ENCODE measurements around the gene SCP2D1. TPM values are rescaled to one million over a fixed set of nuclear protein-coding genes. Genes with fewer than 3 reads are reported as not detected.

The SCP2D1 gene
- polyA plus RNA-seq, 1 of the 3 experiments (the other 2 are of a cell fraction), result not detected

DNA sequence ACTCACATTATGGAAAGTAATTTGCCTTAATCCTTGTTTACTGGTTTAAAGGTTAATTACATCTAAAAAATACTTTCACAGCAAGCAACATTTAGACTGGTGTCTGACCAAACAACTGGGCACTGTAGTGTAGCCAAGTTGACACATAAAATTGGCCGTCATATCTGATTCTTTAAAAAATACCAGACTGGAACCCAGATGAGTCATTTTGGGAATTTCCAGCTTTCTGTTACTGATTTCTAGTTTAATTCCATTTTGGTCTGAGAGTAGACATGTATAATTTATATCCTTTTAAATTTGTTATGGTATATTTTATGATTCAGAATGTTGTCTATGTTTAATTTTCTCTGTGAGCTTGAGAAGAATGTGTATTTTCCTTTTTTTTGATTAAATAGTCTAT lies 44.1 kb downstream of the SCP2D1 start:
- peak overlapping the region in 1 of 2 experiments; percentile 74; a peak in 3 of 4 replicates for H3K27ac ChIP-seq (ENCODE audit: low read depth in 2 of 2, low read length in 1 of 2)
- H3K9me2 ChIP-seq, result no peaks in the 10 kb centered on the region
- no peaks in the 10 kb centered on the region for H3K9me3 ChIP-seq
- peaks cover 12% of the 10 kb centered on the region for H3F3A ChIP-seq (replicated peaks; ENCODE audit: insufficient read depth)
- DNase-seq, result no peak
- H2AFZ ChIP-seq (ENCODE audit: low read depth), result no peak overlapping the region; the same call in 1 of the 2 replicates
- peak overlapping the region; percentile 31; the same call in 1 of the 2 replicates for H3K4me2 ChIP-seq
- H4K20me1 ChIP-seq (ENCODE audit: insufficient read depth), result no peaks in the 10 kb centered on the region
- ChIA-PET CTCF (no interaction called here), POLR2A (no interaction called here)
- 0% methylated on average over 1 of the region's 1 CpG for WGBS (ENCODE audit: low lambda C conversion rate)
- H3K79me2 ChIP-seq (ENCODE audit: insufficient read depth), result no peaks in the 10 kb centered on the region
- no peaks in the 10 kb centered on the region for H3K27me3 ChIP-seq (ENCODE audit: insufficient read depth)
- no peak overlapping the region for H3K4me3 ChIP-seq (ENCODE audit: low read depth in 2 of 2, low read length in 1 of 2)
- H3K36me3 ChIP-seq (replicated peaks in 1 of 2; ENCODE audit: control insufficient read depth in 1 of 2, insufficient read depth in 2 of 2, low read length in 1 of 2), result no peaks in the 10 kb centered on the region
- H3K4me1 ChIP-seq (ENCODE audit: control insufficient read depth in 1 of 2, insufficient read depth in 2 of 2, low read depth in 1 of 2, low read length in 1 of 2), result no peaks in the 10 kb centered on the region; a peak in 1 of 4 replicates
- H3K9ac ChIP-seq, result no peak overlapping the region; the same call in 1 of the 2 replicates
- TF ChIP-seq GABPA (IDR thresholded peaks at IDR 0.05; ENCODE audit: low read depth) (no peak), POLR2AphosphoS5 (IDR thresholded peaks at IDR 0.05; ENCODE audit: low read depth, low read length) (no peak), SIN3A (IDR thresholded peaks at IDR 0.05; ENCODE audit: borderline replicate concordance, low read depth, low read length) (no peak), TAF1 (IDR thresholded peaks at IDR 0.05; ENCODE audit: borderline replicate concordance, low read depth, low read length) (no peak), JUND (IDR thresholded peaks at IDR 0.05) (peak; percentile 70), MAX (IDR thresholded peaks at IDR 0.05; ENCODE audit: low read depth) (no peak), PBX3 (IDR thresholded peaks at IDR 0.05) (peak; percentile 65; the same call in 1 of the 2 replicates), RAD21 (IDR thresholded peaks at IDR 0.05; ENCODE audit: low read length) (no peak), CHD2 (IDR thresholded peaks at IDR 0.05; ENCODE audit: low read length, partially characterized antibody) (no peak), ZBTB33 (IDR thresholded peaks at IDR 0.05; ENCODE audit: borderline replicate concordance, low read depth) (no peak), TEAD4 (IDR thresholded peaks at IDR 0.05; ENCODE audit: borderline replicate concordance, insufficient read depth) (no peak), GATA2 (CRISPR knock-in tag; IDR thresholded peaks at IDR 0.05) (no peak), IRF3 (IDR thresholded peaks at IDR 0.05; ENCODE audit: low read depth, low read length) (no peak), SMC3 (IDR thresholded peaks at IDR 0.05; ENCODE audit: low read depth, low read length) (no peak), YY1 (IDR thresholded peaks at IDR 0.05; ENCODE audit: low read depth) (no peak), EZH2phosphoT487 (IDR thresholded peaks at IDR 0.05; ENCODE audit: borderline replicate concordance, low read depth) (no peak), TCF12 (IDR thresholded peaks at IDR 0.05) (peak; percentile 79), NRF1 (IDR thresholded peaks at IDR 0.05; ENCODE audit: low read depth, low read length) (no peak), FOSL2 (IDR thresholded peaks at IDR 0.05; ENCODE audit: borderline replicate concordance, low read depth) (peak; percentile 69; the same call in 1 of the 2 replicates), ELF1 (IDR thresholded peaks at IDR 0.05) (no peak), USF2 (IDR thresholded peaks at IDR 0.05; ENCODE audit: borderline replicate concordance, low read depth, low read length) (no peak), EP300 (IDR thresholded peaks at IDR 0.05; ENCODE audit: borderline replicate concordance in 1 of 2, low read depth in 1 of 2, low read length in 1 of 2) (peak in 1 of 2 experiments; percentile 51; a peak in 1 of 4 replicates), RFX5 (IDR thresholded peaks at IDR 0.05; ENCODE audit: low read length) (no peak), USF1 (IDR thresholded peaks at IDR 0.05; ENCODE audit: borderline replicate concordance, low read depth) (no peak), FOXJ3 (CRISPR knock-in tag; IDR thresholded peaks at IDR 0.05) (no peak), RCOR1 (IDR thresholded peaks at IDR 0.05; ENCODE audit: low read length) (no peak), MEF2A (IDR thresholded peaks at IDR 0.05; ENCODE audit: borderline replicate concordance, low read depth) (no peak), RXRA (IDR thresholded peaks at IDR 0.05; ENCODE audit: borderline replicate concordance, low read depth) (no peak), FOXM1 (IDR thresholded peaks at IDR 0.05; ENCODE audit: low read depth) (0 out of 2 replicates have a peak, but pooled peaks have one; percentile 20), MXI1 (IDR thresholded peaks at IDR 0.05; ENCODE audit: low read depth, low read length) (no peak)
